ENCODE results near the gene DIPK1C.

The DIPK1C gene

GRCh38 chr18:74500372-74500771, 43.3 kb upstream of the DIPK1C start:
- Mint-ChIP-seq H3K4me1 (peaks cover 37% of the 10 kb centered on the region), H3K27me3 (ENCODE audit: low read depth, poor library complexity) (no peaks in the 10 kb centered on the region), H3K9me3 (no peaks in the 10 kb centered on the region), H3K27ac (peak overlapping the region; percentile 51), H3K36me3 (ENCODE audit: low read depth) (peaks cover 61% of the 10 kb centered on the region), H3K4me3 (no peak overlapping the region)
- DNase-seq: no peak
- no peak for TF ChIP-seq CTCF (IDR thresholded peaks at IDR 0.05)

- Mint-ChIP-seq H3K27me3 (ENCODE audit: low read depth, poor library complexity) (no peaks in the 10 kb centered on the region), H3K36me3 (ENCODE audit: low read depth) (peaks cover 59% of the 10 kb centered on the region), H3K4me1 (peaks cover 38% of the 10 kb centered on the region), H3K27ac (no peak overlapping the region), H3K9me3 (no peaks in the 10 kb centered on the region), H3K4me3 (no peak overlapping the region)
- no peak for DNase-seq
- TF ChIP-seq CTCF (IDR thresholded peaks at IDR 0.05): no peak
These were observed 42.5 kb upstream of the DIPK1C start for GRCh38 chr18:74499633-74500032.

- Mint-ChIP-seq H3K4me3 (peak overlapping the region; percentile 15), H3K27ac (peak overlapping the region; percentile 88), H3K4me1 (peaks cover 38% of the 10 kb centered on the region), H3K9me3 (no peaks in the 10 kb centered on the region), H3K36me3 (ENCODE audit: low read depth) (peaks cover 56% of the 10 kb centered on the region), H3K27me3 (ENCODE audit: low read depth, poor library complexity) (no peaks in the 10 kb centered on the region)
- no peak for DNase-seq
- no peak for TF ChIP-seq CTCF (IDR thresholded peaks at IDR 0.05)
These were observed 41.9 kb upstream of the DIPK1C start for GRCh38 chr18:74498712-74499627.

GRCh38 chr18:74497778-74498177, 40.7 kb upstream of the DIPK1C start:
- Mint-ChIP-seq H3K27ac (no peak overlapping the region), H3K9me3 (no peaks in the 10 kb centered on the region), H3K4me3 (peak overlapping the region; percentile 93), H3K27me3 (ENCODE audit: low read depth, poor library complexity) (no peaks in the 10 kb centered on the region), H3K4me1 (peaks cover 45% of the 10 kb centered on the region), H3K36me3 (ENCODE audit: low read depth) (peaks cover 48% of the 10 kb centered on the region)
- no peak for TF ChIP-seq CTCF (IDR thresholded peaks at IDR 0.05)
- DNase-seq: no peak

GRCh38 chr18:74497324-74497676, 40.2 kb upstream of the DIPK1C start:
- H3K27me3 Mint-ChIP-seq (ENCODE audit: low read depth, poor library complexity): no peaks in the 10 kb centered on the region
- H3K36me3 Mint-ChIP-seq (ENCODE audit: low read depth): peaks cover 43% of the 10 kb centered on the region
- no peak for TF ChIP-seq CTCF (IDR thresholded peaks at IDR 0.05)
- no peak overlapping the region for H3K27ac Mint-ChIP-seq
- H3K9me3 Mint-ChIP-seq: no peaks in the 10 kb centered on the region
- H3K4me1 Mint-ChIP-seq: peaks cover 45% of the 10 kb centered on the region
- no peak for DNase-seq
- H3K4me3 Mint-ChIP-seq: peak overlapping the region; percentile 93

All from nephron progenitor cell (in vitro differentiated cells).